Smooth muscle cell of bladder (primary cell): ENCODE measurements around the gene ARHGEF35. TPM values are rescaled to one million over a fixed set of nuclear protein-coding genes. Genes with fewer than 3 reads are reported as not detected.

Source experiments
- total RNA-seq: library from RNA; depleted of rRNA; stranded (reverse); fragments of >200 nt; gene quantifications from 2 replicates; pipeline ENCODE4 v1.2.3, GENCODE V29; 2014

ARHGEF35 gene
- total RNA-seq: 0.55 and 1.3 TPM in 2 replicates

GRCh38 chr7:144195212-144195872 lies at the start of gene ARHGEF35:
ARHGEF35 (minus strand) TSS chr7:144195833; CDS start chr7:144188383, 7,450 bp downstream.

DNA sequence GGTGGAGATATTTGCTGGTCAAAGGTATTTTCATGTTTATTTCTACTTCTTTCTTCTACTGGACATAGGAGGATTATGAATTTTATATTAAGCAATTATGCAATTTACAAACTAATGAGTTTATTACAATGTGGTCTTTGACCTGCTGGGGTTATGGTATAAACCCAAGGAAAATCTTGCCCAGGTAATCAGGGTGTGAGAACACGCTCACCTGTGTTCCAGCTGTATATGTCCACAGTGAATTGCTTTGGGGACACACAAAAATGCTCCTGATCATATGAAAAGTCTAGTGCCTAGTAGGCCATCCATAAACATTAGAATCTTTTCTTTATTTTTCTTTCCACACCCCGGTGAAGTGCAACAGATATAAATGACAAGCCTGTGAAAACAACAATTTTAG lies 43.7 kb upstream of the ARHGEF35 start, which contains the start of gene OR2A42:
Gene OR2A42 (minus strand): TSS at position 241 of the 400 bp plus-strand sequence. CDS start 6,762 bp downstream, outside the sequence.

GRCh38 chr7:144183166-144183565 lies 12.5 kb downstream of the ARHGEF35 start, which contains the start of gene CTAGE4:
CTAGE4 (plus strand) TSS chr7:144183466; CDS start chr7:144183504, 38 bp downstream.

Other genes starting within 250 kb of the ARHGEF35 start
- not detected in 2 replicates for gene OR2F1, start 241.0 kb downstream of the ARHGEF35 start, total RNA-seq
- gene OR6B1, start 195.5 kb downstream of the ARHGEF35 start, total RNA-seq: not detected in 2 replicates
- not detected in 2 replicates for gene OR2A5, start 146.9 kb downstream of the ARHGEF35 start, total RNA-seq
- gene OR2A25, start 126.0 kb downstream of the ARHGEF35 start, total RNA-seq: not detected in 2 replicates
- not detected in 2 replicates for gene OR2A12, start 109.6 kb downstream of the ARHGEF35 start, total RNA-seq
- not detected in 2 replicates for gene OR2A2, start 86.2 kb downstream of the ARHGEF35 start, total RNA-seq
- not detected in 2 replicates for gene OR2A14, start 72.7 kb downstream of the ARHGEF35 start, total RNA-seq
- 0.14 and 0.28 TPM in 2 replicates for gene CTAGE4, start 12.4 kb downstream of the ARHGEF35 start, total RNA-seq
- gene OR2A42, start 43.8 kb upstream of the ARHGEF35 start, total RNA-seq: under 0.01 TPM in 1 of 2 replicates, not detected in the other
- 0.09 and 0.14 TPM in 2 replicates for gene OR2A7, start 69.0 kb upstream of the ARHGEF35 start, total RNA-seq
- gene CTAGE8, start 73.5 kb upstream of the ARHGEF35 start, total RNA-seq: 0.28 TPM in 1 of 2 replicates, not detected in the other
- gene OR2A1, start 116.6 kb upstream of the ARHGEF35 start, total RNA-seq: not detected in 2 replicates
- gene ARHGEF5, start 159.6 kb upstream of the ARHGEF35 start, total RNA-seq: 0.71 and 0.92 TPM in 2 replicates
- gene NOBOX, start 207.9 kb upstream of the ARHGEF35 start, total RNA-seq: not detected in 2 replicates